Activated T-cell treated with anti-CD3 and anti-CD28 coated beads for 4 hours (primary cell): ENCODE data around the gene SLC36A3.
"Not testable (repeated sequence)": the region's sequence is repeated elsewhere in the genome, so short reads cannot be mapped to it uniquely, and the experiment has no call there.

Experiments used
- DNase-seq: peaks from one replicate; pipeline ENCODE4 v3.0.0-alpha.2; 2020

The SLC36A3 gene

DNA sequence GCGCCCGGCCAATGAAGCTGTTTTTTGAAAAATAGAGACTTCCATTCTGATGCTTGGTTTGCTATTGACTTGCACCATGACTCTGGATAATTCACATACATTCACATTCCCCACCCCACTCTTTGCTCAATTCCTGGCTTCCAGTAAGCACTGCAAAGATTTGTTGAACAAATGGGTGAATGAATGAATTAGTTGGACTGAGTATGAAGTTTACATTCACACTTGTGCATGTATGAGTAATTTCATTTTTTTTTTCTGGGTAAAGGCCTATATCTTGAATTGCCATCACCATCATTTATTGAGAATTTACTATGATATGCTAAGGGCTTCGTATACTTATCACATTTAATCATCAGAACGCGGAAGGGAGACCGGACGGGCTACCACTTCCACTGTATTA lies 65.9 kb downstream of the SLC36A3 start:
- no peak for DNase-seq

DNA sequence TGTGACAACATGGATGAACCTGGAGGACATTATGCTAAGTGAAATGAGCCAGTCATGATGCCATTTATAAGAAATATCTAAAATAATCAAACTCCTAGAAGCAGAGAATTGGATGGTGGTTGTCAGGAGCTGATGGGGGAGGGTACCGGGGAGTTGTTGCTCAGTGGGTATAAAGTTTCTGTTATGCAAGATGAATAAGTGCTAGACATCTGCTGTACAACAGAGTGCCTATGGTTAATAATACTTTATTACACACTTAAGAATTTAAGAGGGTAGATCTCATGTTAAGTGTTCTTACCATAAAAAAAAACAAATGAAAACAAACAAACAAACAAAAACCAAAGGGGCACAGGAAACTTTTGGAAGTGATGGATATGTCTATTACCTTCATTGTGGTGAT lies 66.7 kb downstream of the SLC36A3 start:
- no peak for DNase-seq

DNA sequence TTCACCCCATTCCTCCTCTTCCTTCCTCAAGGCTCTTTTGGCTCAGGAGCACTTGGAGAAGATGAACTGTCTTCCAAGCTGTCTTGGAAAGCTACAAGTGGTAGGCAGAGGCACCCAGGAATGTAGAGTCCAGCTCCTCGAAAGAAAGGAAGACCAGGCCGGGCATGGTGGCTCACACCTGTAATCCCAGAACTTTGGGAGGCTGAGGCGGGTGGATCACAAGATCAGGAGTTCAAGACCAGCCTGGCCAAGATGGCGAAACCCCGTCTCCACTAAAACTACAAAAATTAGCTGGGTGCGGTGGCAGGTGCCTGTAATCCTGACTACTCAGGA lies 68.4 kb downstream of the SLC36A3 start:
- not testable (repeated sequence) for DNase-seq

DNA sequence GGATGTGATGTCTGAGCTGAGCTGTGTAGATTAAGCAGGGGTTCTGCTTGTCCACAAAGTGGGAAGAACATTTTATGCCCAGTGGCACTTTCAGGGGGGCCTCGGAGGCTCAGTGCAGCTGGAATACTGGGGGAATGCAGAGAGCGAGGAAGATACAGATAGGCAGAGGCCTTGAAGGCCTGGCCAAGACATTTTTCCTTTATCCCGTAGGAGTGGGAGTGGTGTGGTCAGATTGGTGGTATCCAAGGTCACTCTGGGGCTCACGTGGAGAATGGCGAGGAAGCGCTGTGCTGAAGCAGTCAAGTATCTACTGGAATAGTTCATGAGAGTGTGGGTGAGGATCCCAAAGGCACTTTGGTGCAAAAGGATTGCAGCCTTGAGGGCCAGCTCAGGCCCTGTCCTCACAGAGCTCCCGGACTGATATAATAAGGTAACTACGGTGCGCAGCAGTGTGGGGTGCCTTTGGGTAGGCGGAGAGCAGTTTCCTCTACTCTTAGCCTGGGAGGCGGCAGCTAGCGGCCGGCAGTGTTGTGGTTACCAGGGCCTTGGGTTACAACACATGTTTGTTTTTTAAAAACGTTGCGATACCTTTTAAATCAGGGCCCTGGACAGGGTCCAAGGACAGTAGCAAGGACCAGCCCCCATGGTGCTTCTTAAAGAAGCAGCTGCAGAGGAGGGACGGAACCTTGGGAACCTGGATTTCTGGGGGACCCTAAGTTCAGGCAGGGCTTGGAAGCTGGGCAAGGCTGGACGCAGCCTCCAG lies 68.9 kb downstream of the SLC36A3 start:
- DNase-seq, result no peak

DNA sequence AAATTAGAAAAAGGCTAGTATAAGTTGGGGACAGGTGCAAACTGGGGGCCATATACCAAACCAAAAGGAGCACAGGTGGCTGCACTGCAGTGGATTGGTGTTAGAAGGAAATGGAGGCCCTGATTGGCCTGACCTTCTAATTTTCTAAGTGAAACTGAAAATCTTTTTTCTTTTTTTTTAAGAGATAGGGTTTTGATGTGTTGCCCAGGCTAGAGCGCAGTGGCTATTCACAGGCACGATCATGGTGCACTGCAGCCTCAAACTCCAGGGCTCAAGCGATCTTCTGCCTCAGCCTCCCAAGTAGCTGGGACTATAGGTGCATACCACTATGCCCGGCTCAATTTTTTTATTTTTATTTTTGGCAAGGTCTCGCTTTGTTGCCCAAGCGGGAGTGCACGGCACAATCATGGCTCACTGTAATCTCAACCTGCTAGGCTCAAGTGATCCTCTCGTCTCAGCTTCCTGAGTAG lies 69.9 kb downstream of the SLC36A3 start:
- no peak for DNase-seq

DNA sequence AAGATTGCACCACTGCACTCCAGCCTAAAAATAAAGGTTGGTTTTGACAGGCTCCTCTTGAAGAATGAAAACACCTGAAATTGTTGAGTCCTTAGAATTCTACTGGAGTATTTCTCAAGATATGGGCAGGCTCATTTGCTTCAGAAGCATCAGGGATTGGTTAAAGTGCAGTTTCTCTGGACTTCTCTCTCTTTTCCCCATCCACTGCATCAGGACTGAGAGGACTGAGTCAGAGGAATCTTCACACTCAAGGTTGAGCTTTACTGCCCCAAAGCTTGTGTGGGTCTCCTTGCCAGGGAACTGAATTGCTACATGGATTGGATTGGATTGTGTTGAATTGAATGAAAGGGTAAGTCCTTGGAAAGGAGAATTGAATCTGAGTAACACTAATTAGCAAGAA lies 72.2 kb downstream of the SLC36A3 start:
- DNase-seq, result no peak

DNA sequence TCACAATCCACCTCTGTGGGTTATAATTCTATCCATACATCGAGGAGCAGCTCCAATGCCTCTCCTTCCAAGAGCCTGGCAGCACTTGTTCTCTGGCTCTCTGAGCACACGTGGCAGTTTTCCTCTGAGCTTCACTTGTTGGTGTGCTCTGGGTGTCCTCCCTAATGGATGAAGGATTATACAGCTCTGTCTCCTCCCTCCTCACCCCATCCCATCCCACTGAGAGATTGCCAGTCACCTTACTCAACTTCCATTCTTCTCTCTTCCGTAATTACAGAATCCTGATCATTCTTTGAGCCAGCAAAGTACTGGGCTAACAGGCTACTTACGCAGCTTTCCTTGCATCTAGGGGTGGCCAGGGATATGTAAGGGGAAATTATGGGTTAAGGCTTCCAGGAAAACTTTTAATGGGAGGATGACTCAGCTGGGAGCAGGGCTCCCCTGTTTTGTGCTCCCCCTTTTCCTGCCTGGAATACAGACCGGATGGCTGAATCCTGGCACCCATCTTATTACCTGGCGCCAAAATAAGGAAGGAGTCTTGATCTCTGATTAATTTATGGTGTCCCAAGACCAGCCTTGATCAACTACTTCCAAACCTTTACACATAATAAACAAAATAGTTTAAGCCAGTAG lies 73.4 kb downstream of the SLC36A3 start:
- no peak for DNase-seq

DNA sequence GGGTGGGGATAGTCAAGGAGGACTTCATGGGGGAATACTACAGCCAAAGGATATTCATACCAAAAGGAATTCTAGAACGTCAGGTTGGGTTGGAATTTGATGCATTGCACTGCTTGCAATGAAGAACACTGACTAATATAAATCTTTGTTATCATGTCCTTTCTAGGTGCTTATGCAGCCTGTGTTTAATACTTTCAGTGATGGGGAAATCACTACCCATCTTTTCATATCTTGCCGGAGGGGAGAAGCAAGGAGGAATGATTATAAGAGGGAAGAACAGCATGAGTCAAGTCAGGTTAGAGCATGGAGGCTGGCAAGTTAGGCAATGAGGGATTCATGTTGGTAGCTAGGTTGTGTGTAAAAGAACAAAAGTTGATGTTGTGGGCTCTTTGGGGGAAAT lies 74.6 kb downstream of the SLC36A3 start:
- no peak for DNase-seq

DNA sequence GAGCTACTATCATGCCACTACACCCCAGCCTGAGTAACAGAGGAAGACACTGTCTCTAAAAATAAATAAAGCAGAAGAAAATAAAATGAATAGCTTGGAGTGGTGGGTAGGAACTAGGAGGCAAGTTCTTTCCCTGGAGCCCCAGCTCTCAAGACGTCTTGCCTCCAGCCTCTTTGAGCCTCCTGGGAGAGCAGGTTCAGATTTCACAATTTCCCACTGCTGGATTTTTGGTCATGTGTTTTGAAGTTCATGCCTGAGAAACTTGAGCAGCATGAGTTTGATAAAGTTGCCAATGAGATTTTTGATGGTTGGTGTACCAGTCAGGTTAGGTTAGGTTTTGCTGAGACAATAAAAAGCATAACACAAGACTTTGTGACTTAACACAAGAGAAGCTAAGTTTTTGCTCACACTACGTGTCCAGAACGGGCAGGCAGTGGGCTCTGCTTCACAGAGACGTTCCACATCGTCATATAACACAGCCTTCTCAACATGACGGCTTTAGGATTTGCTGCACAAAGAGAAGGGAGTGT lies 75.6 kb downstream of the SLC36A3 start:
- DNase-seq, result no peak
